HG03432 (cell line): Measurements from ENCODE around the gene EID1.

Source experiments
- ATAC-seq: cut with Tn5 transposase; IDR thresholded peaks from one replicate; pipeline ENCODE4 v1.9.1; 2021; ENCODE audit warnings: mild to moderate bottlenecking, moderate library complexity; ENCODE audit not compliant: unreplicated experiment

Gene EID1

DNA sequence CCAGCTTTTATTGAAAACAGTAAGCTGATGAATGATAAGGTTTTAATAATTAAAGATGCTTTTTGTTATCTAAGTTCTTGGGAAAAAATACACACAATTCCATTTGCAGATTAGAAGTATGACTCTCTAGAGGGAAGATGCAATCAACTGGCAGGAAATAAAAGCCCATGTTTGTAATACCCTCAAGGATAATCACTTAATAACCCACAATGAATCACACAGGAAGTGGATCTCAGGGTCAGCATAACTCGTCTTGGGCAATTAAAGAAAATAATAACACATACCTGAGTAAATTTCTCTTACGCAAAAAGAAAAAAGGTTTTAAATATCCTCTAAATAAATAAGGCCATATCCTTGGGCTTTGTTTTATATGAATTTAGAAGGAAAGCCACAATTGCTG, 9.4 kb upstream of the EID1 start:
- ATAC-seq: no peak

DNA sequence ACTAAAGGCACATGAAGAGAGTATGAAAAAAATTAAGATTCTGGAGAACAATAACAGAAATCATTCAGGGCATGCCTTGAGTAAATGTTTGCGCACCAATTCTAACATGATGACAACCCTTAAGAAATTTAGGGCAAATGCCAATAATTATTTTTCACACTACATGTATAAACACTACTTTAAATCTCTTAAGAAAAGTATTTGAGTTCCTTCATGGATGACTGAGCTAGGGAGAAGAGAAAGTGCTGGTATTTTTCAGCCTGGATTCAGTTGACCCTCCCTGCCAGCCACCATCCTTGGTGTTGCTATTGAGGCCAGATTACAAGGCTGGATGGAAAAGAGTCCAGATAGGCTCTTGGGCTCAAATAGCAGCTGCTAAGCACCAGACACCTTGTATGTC, 8.0 kb upstream of the EID1 start:
- ATAC-seq: no peak

DNA sequence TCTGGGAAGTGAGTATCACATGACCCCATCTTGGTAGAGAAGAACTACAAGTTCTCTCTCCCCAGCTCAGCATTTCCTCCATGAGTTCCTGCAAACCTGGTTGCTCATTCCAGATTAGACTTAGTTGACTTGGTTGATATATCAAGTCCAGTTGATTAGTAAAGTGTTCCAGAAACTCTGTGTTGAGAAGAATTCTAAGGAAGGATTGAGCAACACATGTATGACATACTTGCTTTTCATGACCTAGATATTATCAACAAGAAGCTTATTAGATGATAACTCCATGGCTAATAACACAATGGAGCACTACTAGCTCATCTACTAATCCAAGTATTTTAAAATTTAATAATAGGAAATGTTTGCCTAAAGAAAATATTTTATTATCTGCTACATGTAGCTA, 6.4 kb upstream of the EID1 start:
- no peak for ATAC-seq

DNA sequence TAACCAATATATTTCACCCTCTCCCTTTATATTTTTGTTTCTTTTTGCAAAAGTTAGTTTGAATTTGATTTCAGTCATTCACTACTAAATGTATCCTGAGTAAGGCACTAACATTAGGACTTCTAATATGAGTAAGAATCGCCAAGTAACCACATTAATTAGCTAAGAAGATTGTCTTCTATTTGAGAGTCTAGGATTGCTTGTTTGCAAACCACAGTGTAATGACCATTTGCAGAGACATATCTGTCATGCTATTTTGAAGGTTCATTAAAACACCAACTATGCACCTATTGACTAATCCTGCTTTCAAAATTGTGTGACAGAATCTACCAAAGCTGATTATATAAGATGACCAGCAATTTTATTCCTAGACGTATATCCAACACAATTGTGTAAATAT, 5.3 kb upstream of the EID1 start:
- ATAC-seq: no peak

DNA sequence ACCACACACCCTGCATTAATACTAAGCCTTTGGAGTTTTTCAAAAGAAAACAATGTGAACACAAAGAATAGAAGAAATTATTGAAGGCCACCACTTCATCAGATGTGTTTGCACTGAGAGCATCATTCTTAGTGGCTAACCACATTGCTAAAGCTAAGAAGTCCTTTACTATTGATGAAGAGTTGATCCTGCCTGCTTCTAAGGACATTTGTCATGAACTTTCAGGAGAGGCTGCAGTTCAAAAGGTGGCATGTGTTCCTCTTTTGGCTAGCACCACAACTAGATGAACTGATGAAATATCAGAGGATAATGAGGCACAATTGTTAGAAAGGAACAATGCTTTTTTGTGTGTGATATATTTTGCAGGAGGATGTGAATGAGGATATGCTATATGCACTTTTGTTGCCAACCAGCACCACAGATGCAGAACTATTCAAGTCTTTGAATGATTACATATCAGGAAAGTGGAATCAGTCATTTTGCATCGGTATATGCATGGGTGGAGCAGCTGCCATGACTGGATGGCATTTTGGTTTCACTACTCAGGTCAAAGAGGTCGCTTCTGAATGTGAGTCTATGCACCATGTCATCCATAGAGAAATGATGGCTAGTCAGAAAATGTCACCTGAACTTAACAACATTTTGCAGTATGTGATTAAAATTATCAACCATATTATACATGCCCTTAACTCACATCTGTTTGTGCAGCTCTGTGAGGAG, 2.5 kb upstream of the EID1 start:
- no peak for ATAC-seq

DNA sequence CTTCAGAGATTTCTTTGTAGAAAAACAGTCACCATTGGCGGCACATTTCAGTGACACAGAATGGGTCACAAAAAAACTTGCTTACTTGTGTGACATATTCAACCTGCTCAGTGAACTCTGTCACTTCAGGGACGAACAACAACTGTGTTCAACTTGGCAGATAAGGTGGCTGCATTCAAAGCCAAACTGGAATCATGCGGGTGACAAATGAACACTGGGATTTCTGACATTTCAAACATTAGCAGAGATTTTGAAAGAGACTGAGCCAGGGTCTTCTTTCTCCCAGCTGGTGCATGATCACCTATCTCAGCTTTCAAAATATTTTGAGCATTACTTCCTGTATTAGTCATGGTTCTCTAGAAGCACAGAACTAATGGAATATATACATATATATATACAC, 1.9 kb upstream of the EID1 start:
- no peak for ATAC-seq

DNA sequence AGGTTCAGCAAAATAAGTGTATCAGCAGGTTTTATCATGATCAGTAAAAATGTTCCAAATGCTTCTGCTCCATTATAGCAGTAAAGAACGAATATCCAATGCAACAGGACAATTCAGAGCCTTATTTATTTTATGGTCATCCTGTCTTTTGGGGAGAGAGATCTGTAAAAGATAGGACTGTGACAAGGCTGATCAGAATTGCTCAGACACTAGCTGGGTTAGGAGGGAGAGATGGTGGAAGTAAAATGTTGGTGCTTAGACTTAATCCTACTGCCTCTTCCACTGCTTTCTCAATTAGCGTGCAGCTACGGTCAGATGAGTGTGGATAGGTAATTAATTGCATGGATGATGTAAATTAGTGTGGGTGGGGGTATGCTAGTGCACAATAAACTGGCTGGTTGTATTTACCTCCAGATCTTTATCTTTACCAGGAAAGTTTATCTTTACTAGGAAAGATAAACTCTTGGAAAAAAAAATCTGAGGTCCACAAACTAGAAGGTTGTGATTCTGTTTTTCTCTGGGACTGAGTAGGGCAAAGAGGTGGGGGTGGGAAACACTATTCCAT, 2.2 kb downstream of the EID1 start:
- ATAC-seq: no peak

DNA sequence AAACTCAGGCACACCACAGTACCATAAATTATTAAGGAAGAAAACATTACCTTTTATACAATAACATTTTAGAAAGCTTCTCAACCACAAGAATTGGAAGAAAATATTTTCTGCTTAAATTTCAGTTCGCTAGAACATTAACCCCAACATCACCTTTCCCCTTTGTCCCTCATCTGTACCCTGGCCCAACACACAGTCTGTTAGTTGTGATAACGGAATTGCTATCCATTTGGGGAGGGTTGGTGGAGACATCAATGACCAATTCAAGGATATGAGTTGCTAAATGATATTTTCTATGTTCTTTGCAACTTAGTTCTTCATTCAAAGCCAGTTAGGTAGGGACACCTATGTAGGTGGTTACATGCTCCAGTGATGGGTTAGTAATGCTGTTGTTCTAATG, 5.8 kb downstream of the EID1 start:
- no peak for ATAC-seq

DNA sequence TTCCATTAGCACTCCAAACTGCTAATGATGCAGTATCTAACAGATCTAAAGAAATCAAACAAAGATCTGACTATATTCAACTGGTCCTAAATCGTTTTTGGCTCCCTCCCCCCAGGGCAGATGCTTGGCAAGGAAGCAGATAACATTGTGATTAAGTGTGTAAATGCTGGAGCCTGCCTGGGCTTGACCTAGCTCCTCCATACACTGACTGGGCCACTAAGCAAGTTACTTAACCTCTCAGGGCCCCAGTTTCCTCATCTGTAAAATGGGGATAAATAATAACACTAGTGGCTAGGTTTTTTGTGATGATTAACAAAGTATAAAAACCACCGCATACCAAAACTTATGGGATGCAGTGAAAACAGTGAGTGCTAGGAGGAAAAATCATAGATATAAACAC, 9.2 kb downstream of the EID1 start:
- ATAC-seq: no peak

DNA sequence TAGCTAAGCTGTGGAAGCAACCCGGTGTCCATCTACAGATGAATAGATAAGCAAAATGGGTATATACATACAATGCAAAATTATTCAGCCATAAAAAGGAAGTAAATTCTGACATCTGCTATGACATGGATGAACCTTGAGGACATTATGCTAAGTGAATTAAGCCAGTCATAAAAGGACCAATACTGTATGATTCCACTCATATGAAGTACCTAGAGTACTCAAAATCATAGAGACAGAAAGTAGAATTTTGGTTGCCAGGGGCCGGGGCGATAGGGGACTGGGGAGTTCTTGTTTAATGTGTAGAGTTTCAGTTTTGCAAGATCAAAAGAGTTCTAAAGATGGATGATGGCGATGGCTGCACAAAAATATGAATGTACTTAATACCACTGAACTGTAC, 10.3 kb downstream of the EID1 start:
- ATAC-seq: no peak

DNA sequence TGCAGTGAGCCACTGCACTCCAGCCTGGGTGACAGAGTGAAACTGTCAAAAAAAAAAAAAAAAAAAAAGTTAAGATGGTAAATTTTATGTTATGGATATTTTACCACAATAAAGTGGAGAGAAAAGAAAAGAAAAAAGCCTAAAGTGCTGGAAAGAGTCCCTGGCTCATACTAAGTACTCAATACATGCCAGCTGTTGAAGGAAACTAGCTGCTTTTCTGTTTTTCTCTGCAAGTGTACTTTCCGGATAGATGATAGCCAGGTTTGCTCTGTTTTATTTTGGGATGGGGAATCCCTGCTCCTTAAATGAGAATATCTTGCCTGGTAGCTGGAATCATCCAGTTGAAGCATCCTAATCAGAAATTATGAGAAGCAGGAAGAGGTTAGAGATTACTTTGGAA, 10.9 kb downstream of the EID1 start:
- ATAC-seq: no peak

DNA sequence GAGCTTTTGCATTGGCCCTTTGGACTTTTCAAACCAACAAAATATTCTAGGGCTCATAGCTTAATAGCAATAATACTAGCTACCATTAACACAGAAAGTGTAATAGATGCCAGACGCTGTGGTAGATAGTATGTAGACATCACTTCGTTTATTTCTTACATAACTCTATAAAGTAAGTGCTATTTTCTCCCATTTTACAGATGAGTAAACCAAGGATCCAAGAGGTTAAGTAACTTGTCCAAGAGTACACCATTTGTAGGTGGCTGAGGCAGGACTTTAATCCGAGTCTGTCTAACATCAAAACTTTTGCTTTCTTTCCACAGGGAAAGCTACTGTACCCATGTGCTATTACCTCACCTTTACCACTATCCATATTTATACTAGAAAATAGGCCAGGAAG, 12.0 kb downstream of the EID1 start:
- no peak for ATAC-seq

DNA sequence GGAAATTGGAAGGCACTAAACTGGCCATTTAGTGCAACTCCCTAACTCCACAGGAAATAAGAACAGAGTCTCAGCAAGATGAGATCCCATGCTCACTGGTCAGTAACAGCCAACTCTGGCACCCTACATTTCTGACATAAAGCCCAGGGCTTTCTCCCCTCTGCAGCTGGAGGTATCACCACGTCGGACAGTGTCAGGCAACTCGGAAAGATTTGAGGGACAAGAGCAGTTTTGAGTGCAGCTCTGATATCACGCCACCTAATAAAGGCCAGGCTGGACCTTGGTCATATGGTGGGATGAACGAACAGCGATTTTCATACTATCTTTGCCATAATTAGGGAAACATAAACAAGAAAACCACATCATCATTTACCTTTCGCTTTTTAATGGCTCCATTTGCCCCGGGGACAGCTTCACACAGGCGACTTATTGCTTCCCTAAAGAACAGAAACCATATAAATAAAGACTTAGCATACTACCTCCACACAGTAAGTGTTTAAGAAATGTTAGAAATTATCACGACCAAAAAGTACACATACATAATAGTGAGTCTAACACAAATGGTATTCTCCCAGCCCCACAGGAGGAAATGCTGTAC, 12.5 kb downstream of the EID1 start:
- no peak for ATAC-seq

DNA sequence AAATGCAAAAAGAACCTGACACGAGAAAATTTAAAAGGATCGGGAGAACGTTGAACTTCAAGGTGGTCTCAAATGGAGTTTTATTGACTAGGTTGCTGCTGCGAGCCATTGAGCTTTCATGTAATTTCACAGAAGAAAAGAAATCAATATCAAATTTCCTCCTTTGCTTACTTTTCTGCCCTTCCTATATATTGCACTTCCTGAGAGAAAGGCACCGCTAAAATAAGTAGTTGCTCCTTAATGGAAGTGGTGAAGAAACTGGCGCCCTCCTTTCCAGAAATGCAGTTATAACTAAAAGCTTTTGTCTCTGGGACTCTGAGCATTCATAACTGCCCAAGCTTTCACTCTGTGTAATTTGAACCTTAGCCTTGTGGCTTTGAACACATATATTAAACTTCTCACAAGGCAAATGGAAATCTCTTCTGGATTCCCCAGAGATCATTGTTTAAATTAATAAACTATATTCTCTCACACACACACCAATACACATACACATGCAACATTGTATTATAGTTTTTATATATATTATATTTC, 13.4 kb downstream of the EID1 start:
- ATAC-seq: no peak

DNA sequence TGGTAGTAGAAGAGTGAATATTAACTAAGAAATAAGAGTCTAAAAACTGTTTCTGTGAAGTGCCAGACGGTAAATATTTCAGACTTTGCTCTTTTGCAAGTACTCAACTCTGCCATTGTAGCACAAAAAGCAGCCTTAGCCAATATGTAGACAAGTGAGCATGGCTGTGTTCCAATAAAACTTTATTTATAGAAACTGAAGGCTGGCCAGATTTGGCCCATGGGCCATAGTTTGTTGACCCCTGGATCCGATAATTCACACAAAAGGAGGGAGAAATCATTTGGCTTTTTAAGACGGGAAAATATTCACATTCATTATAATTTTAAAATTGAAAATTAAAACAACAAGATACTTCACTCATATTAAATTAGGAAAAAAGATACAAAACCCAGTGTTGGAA, 15.4 kb downstream of the EID1 start:
- ATAC-seq: no peak

DNA sequence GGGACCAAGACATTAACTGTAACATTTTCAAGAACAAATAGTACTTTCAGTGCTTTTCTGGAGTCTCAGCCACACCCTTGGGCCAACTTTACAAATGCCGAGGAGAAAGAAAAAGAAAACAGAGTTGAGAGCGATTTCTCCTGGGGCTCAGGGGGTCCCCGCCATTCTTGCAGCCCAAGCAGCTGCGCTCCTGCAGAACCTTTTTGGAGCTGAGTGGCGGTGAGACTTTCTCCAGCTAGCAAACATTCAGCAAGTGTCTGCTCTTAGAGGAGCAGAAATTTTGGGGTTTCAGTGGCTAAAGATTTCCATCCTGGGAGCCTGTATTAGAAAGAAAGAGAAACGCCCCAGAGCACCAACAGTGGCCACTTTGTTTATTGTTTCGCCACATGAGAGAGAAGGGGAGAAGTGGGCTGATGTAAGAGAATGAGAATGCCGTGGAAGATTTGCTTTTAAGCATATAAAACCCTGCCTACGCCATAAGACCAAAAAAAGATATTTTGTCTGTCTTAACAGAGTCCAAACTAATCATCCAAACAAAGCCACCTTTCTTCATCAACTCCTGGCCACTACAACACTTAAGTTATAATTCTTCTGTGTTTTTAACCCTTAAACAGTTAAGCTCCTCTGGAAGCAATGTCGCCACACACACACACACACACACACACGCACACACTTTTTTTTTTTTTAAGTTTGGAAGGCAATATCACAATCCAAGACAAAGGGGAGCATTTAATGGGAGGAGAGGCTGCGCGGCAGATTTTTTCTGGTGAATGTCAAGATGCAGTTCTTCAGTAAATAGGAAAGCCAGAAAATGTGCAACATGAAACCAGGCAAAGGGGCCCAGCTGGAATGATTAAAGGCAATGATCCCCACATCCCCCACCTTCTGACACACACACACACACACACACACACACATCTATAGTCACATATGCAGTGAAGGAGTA, 19.2 kb downstream of the EID1 start:
- no peak for ATAC-seq

DNA sequence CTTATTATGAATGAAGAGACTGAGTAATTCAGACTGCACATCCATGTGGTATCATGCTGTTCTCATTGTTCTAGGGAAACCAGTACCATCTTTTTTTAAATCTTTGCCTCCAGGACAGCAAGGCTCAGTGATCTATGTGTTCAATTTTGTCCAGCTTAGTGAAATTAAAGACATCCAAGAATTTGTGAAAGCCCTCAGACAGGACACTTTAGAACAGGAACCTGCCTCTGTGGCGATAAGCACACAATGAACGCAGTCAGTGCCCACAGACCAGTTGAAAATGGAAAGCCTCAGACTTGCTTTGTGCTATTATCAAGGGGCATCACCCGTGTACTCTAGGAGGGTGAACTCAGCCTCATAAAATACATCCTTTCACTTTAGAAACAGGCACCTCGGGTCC, 20.1 kb downstream of the EID1 start:
- no peak for ATAC-seq

DNA sequence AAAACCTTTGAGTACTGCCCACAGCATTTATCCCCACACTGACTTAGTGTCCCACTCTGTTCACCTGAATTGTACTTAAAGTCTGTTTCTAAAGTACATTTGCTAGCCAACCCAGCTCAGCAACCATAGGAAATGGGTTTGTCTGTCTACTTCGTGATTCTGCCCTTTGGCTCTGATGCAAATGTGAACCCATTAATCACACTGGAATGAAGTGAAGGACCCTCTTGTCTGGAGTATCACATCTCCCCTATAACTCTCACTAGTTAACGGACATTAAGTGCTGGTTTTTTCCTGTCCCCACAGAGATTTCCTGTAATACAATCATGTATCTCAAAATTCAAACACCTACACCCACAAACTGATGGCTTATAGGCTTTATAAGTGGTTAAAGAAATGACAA, 20.5 kb downstream of the EID1 start:
- no peak for ATAC-seq

DNA sequence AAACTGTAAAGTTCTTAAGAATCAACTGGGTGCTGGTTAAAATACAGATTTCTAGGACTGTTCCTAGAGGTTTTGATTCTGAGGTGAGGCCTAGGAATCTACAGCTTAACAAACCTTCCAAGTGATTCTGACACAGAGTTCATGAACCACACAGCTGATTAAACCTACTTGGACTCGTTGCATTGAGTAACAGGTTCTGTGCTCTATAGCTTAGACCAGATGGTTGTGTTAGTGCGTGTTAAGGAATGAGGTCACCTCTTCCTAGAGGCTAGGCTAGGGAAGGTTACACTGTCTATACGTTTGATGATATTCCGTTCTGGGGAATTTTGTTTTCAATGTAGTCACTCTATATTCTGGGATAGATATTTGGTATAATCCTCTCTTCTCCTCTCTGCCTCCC, 21.9 kb downstream of the EID1 start:
- no peak for ATAC-seq

DNA sequence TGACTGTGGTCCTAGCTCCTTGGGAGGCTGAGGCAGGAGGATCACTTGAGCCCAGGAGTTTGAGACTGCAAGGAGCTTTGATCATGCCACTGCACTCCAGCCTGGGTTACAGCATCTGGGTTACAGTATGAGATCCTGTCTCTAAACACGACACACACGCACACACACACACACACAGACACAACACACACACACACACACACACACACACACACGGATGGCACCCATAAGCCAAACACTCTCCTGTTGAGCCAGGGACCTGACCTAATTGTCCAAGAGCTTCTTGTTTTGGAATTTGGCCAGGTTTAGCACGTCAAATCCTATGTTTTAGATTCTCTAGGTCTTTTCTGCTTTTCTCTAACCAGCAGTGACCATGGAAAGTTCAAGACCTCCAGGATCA, 26.8 kb downstream of the EID1 start:
- no peak for ATAC-seq

DNA sequence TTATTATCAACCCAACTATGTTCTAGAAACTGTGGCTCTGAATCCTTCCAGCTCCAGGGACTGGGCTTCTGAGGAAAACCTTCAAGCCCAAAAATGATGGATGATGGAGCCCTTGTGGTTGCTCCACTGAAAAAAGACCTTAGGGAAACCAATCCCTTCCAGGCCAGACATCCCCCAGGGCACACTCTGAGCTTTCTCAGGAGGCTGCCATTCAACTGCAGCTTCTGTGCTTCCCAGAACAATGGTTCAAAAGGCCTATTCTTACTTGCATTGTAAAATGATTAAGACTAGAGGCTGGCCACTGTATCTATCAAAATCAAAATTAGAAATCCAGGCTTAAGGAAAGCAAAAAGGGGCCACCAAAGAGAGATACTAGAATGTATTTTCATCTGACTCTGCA, 27.3 kb downstream of the EID1 start:
- ATAC-seq: no peak
